Gastrocnemius medialis (tissue), 4 donors: ENCODE results near the gene HGD. TPM values are rescaled to one million over a fixed set of nuclear protein-coding genes. Genes with fewer than 3 reads are reported as not detected.

Experiments used
- ATAC-seq, 2 donors: fragments of 150-250 bp; one replicate each; pipeline ENCODE4 v1.9.1; 2016
- DNase-seq, 2 donors: peaks; one replicate each; pipeline ENCODE4 v3.0.0-alpha.2; 2019
- H3K27ac ChIP-seq, 4 donors: fragments of 200-600 bp; sonication (generic); 1 replicate in 1 of 4; 2 replicates in 3 of 4; pipeline ENCODE4 v1.5.1; 2016 to 2018; ENCODE audit warnings: mild to moderate bottlenecking in 2 of 4, moderate library complexity in 1 of 4
- H3K27me3 ChIP-seq, 3 donors: fragments of 200-600 bp; sonication (generic) in 2 of 3; 1 replicate in 1 of 3; 2 replicates in 2 of 3; pipeline versions ENCODE4 v1.5.1 to v1.6.0; 2016 to 2019; ENCODE audit warnings: mild to moderate bottlenecking in 1 of 3, moderate library complexity in 1 of 3
- H3K36me3 ChIP-seq, 2 donors: fragments of 200-600 bp; sonication (generic) in 1 of 2; one replicate each; pipeline ENCODE4 v1.5.1; 2017 to 2018
- H3K4me1 ChIP-seq, 2 donors: fragments of 200-600 bp; sonication (generic) in 1 of 2; one replicate each; pipeline ENCODE4 v1.5.1; 2016 to 2017; ENCODE audit warnings: mild to moderate bottlenecking in 2 of 2
- H3K4me3 ChIP-seq, 4 donors: fragments of 200-600 bp; sonication (generic) in 3 of 4; 1 replicate in 1 of 4; 2 replicates in 3 of 4; pipeline ENCODE4 v1.5.1; 2016 to 2019; ENCODE audit warnings: mild to moderate bottlenecking in 2 of 4
- H3K9me3 ChIP-seq, 3 donors: fragments of 200-600 bp; sonication (generic) in 2 of 3; 1 replicate in 1 of 3; 2 replicates in 2 of 3; pipeline ENCODE4 v1.5.1; 2016 to 2019
- POLR2A ChIP-seq, 2 donors: fragments of 450-650 bp; IDR thresholded peaks; one replicate each; pipeline ENCODE4 v1.6.1; 2017; ENCODE audit warnings: antibody characterized with exemption in 2 of 2, mild to moderate bottlenecking in 2 of 2, moderate library complexity in 2 of 2
- in situ Hi-C, 4 donors: fragments of 200-750 bp; cut with MboI; loops; one replicate each; pipeline versions ENCODE4 v1.15.0 to v1.8.0; 2017; ENCODE audit warnings: low sequenced_read_pairs in 4 of 4
- intact Hi-C: fragments of 100-400 bp; cut with DNase I; formaldehyde crosslinking; loops from one replicate; pipeline ENCODE4 v1.15.1; 2023; ENCODE audit warnings: low total_unique reads
- total RNA-seq, 4 donors: library from RNA; depleted of rRNA; stranded (reverse); fragments of >200 nt; gene quantifications; one replicate each; pipeline versions ENCODE4 v1.1.0 to v1.2.3, GENCODE V29; 2016
- TF ChIP-seq, protein P1 (sequence below), 5 experiments: fragments of 450-650 bp in 3 of 5; fragments of 200-600 bp in 2 of 5; sonication (generic) in 2 of 5; IDR thresholded peaks in 4 of 5; conservative IDR thresholded peaks in 1 of 5; 1 replicate in 4 of 5; 2 replicates in 1 of 5; pipeline ENCODE4 v1.5.1; 2016 to 2019; ENCODE audit warnings: antibody characterized with exemption in 5 of 5, mild to moderate bottlenecking in 3 of 5, moderate library complexity in 3 of 5

Gene HGD
- total RNA-seq, 4 donors from 2014 or later: 0.68 to 4.1 (median 1.3) TPM; not detected in 1

DNA sequence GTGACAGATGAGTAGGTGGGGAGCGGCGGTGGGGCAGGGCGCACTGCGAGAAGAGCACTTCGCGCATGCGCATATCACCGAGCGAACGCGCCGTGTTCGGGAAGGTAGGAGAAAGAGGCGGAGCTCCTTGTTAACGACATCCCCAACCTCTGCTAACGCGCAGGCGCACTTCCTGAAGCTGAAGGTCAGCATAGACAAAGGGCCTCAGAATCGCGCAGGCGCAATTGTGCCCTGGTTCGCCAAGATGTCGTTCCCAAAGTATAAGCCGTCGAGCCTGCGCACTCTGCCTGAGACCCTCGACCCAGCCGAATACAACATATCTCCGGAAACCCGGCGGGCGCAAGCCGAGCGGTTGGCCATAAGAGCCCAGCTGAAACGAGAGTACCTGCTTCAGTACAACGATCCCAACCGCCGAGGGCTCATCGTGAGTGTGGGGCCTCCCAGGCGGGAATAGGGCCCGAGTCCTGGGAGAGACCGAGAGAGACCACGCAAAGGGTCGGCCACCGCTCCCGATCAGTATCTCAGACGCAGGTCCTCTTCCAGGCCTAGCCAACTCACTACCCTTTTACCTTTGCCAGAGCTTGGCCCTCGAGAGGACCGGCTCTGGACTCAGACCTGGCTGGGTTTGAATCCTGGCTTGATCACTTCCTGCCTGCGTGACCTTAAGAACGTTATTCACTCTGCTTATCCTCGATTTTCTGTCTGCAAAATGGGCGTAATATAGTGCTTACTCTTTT, 85.8 kb downstream of the HGD start, which contains the start of gene NDUFB4:
TSS of gene NDUFB4 (plus strand) at position 221 of the 737 bp plus-strand sequence. CDS start at position 245, 24 bp downstream.
- ATAC-seq: peak; percentile 99 to 100
- Histone ChIP-seq H3K27ac (peak within 1 kb of the TSS; percentile 90 to 96 (median 93)), H3K4me1 (peaks cover 36 to 45% of the 10 kb centered on the region in 2 donors), H3K4me3 (peak within 1 kb of the TSS; percentile 86 to 99 (median 88)), H3K36me3 (peaks cover 0 to 16% of the 10 kb centered on the region in 2 donors), H3K9me3 (no peaks in the 10 kb centered on the region), H3K27me3 (no peaks in the 10 kb centered on the region)
- intact Hi-C loops (loop anchor here (1.0 to 5.0 kb wide), 2 partner anchors 37 to 146 kb away; partner anchors contain the start of genes GTF2E1 and RABL3), in situ Hi-C loops (loop anchor here in 3 of 4 donors (5.0 to 10.0 kb wide), 2 partner anchors 146 to 149 kb away; partner anchors contain the start of genes GTF2E1 (in 3 of the 3) and RABL3 (in 3 of the 3))
- TF ChIP-seq POLR2A (IDR thresholded peaks at IDR 0.05): peak; percentile 71 to 75
- TF ChIP-seq, protein P1, sequence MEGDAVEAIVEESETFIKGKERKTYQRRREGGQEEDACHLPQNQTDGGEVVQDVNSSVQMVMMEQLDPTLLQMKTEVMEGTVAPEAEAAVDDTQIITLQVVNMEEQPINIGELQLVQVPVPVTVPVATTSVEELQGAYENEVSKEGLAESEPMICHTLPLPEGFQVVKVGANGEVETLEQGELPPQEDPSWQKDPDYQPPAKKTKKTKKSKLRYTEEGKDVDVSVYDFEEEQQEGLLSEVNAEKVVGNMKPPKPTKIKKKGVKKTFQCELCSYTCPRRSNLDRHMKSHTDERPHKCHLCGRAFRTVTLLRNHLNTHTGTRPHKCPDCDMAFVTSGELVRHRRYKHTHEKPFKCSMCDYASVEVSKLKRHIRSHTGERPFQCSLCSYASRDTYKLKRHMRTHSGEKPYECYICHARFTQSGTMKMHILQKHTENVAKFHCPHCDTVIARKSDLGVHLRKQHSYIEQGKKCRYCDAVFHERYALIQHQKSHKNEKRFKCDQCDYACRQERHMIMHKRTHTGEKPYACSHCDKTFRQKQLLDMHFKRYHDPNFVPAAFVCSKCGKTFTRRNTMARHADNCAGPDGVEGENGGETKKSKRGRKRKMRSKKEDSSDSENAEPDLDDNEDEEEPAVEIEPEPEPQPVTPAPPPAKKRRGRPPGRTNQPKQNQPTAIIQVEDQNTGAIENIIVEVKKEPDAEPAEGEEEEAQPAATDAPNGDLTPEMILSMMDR (IDR thresholded peaks at IDR 0.05 in 4 of 5, conservative IDR thresholded peaks at IDR 0.05 in 1 of 5): no peak
- DNase-seq: peak; percentile 95 to 97

DNA sequence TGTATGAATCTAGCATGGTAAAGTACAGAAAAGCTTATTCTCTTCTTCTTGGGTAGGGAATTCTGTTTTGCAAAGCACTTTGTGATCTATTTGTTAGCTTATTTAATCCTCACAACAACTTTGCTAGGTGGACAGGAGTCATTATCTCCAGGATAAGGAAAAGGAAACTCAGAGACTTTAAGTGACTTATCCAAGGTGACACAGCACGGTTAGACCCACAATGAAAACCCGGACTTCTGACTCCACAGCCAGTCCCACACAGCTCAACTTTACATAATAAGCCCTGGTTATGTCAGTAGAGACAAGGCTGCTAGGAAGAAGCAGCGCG, 86.3 kb downstream of the HGD start:
- no peak for ATAC-seq
- no peaks in the 10 kb centered on the region for H3K9me3 ChIP-seq
- intact Hi-C loops (loop anchor here (1.0 to 5.0 kb wide), 2 partner anchors 36 to 147 kb away; partner anchors contain the start of genes GTF2E1 and RABL3), in situ Hi-C loops (loop anchor here in 3 of 4 donors (5.0 to 10.0 kb wide), 2 partner anchors 147 to 149 kb away; partner anchors contain the start of genes GTF2E1 (in 3 of the 3) and RABL3 (in 3 of the 3))
- TF ChIP-seq POLR2A (IDR thresholded peaks at IDR 0.05): no peak
- TF ChIP-seq, protein P1 (IDR thresholded peaks at IDR 0.05 in 4 of 5, conservative IDR thresholded peaks at IDR 0.05 in 1 of 5): no peak
- peak overlapping the region; percentile 86 to 99 (median 88) for H3K4me3 ChIP-seq
- H3K4me1 ChIP-seq: peaks cover 36 to 44% of the 10 kb centered on the region in 2 donors
- no peak for DNase-seq
- no peaks in the 10 kb centered on the region for H3K27me3 ChIP-seq
- H3K27ac ChIP-seq: peak overlapping the region; percentile 90 to 96 (median 93)
- H3K36me3 ChIP-seq: peaks cover 0 to 13% of the 10 kb centered on the region in 2 donors

DNA sequence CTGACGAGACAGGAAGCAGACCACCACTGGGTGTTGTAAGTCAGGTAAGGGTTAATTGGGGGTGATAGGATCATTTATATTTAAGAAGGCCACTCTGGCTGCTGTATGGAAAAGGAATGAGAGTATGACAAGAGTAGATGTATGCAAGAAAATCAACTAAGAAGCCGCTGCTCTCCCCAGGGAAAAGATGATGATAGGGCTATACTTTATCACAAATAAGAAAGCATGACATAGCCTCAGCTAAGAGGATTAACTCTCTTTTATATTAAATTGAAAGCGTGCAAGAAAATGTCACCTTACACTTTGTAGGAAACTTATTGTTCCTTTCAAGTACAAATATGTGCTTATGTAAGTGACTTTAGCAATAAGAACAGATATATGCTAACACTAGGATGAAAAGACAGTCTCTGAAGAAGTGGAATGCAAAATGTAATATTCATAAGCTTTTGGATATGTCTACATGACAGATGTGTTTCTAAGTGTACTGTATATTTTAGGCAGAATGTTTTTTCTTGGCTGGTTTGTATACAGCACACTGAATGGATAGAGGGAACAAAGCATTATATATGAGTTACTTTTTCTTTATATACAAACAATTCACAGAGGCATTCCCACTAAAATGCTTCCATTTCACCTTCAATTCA, 94.6 kb downstream of the HGD start:
- in situ Hi-C loops (no loop called here), intact Hi-C loops (no loop called here)
- DNase-seq (no peak), ATAC-seq (no peak)
- TF ChIP-seq, protein P1 (IDR thresholded peaks at IDR 0.05 in 4 of 5, conservative IDR thresholded peaks at IDR 0.05 in 1 of 5): no peak
- no peak for TF ChIP-seq POLR2A (IDR thresholded peaks at IDR 0.05)
- Histone ChIP-seq H3K4me1 (no peaks in the 10 kb centered on the region), H3K9me3 (no peaks in the 10 kb centered on the region), H3K27ac (no peak overlapping the region), H3K36me3 (no peaks in the 10 kb centered on the region), H3K4me3 (no peak overlapping the region), H3K27me3 (no peaks in the 10 kb centered on the region)

Other genes starting within 250 kb of the HGD start
- gene FSTL1, start 231.2 kb downstream of the HGD start, total RNA-seq: 10 to 100 TPM; 33.4 to 77.5 (median 44.0) TPM
- 100 to 1,000 TPM; 186 to 413 (median 377) TPM for gene NDUFB4, start 85.9 kb downstream of the HGD start, total RNA-seq
- 10 to 100 TPM; 20.0 to 46.8 (median 30.4) TPM for gene RABL3, start 60.3 kb upstream of the HGD start, total RNA-seq
- 10 to 100 TPM in 3 of 4 donors, 1 to 10 TPM in 1; 7.3 to 23.8 (median 19.3) TPM for gene GTF2E1, start 60.5 kb upstream of the HGD start, total RNA-seq
- gene STXBP5L, start 226.0 kb upstream of the HGD start, total RNA-seq: not detected